BE2C (cell line): ENCODE measurements around the gene RPL23.
A peak's percentile ranks its signal among the peaks of the same experiment; 100 is the strongest.

Source experiments
- DNase-seq: peaks from one replicate; pipeline ENCODE4 v3.0.0-alpha.2; 2020
- H3K27me3 ChIP-seq: fragments of 250-450 bp; sonication (Bioruptor Pico); 2 replicates; pipeline ENCODE4 v1.5.1; 2020; ENCODE audit warnings: mild to moderate bottlenecking
- H3K36me3 ChIP-seq: fragments of 250-450 bp; sonication (Bioruptor Pico); 2 replicates; pipeline ENCODE4 v1.5.1; 2020; ENCODE audit warnings: mild to moderate bottlenecking
- H3K4me1 ChIP-seq: fragments of 250-450 bp; sonication (Bioruptor Pico); 2 replicates; pipeline ENCODE4 v1.5.1; 2020
- H3K4me3 ChIP-seq: 2 replicates; pipeline ENCODE4 v1.5.1; 2011; ENCODE audit warnings: low read depth, low read length
- H3K9me3 ChIP-seq: fragments of 250-450 bp; sonication (Bioruptor Pico); 2 replicates; pipeline ENCODE4 v1.5.1; 2020
- TF ChIP-seq, protein P1 (sequence below): IDR thresholded peaks from 2 replicates; pipeline ENCODE4 v1.5.1; 2012; ENCODE audit warnings: mild to moderate bottlenecking, low read depth, low read length

The RPL23 gene

DNA sequence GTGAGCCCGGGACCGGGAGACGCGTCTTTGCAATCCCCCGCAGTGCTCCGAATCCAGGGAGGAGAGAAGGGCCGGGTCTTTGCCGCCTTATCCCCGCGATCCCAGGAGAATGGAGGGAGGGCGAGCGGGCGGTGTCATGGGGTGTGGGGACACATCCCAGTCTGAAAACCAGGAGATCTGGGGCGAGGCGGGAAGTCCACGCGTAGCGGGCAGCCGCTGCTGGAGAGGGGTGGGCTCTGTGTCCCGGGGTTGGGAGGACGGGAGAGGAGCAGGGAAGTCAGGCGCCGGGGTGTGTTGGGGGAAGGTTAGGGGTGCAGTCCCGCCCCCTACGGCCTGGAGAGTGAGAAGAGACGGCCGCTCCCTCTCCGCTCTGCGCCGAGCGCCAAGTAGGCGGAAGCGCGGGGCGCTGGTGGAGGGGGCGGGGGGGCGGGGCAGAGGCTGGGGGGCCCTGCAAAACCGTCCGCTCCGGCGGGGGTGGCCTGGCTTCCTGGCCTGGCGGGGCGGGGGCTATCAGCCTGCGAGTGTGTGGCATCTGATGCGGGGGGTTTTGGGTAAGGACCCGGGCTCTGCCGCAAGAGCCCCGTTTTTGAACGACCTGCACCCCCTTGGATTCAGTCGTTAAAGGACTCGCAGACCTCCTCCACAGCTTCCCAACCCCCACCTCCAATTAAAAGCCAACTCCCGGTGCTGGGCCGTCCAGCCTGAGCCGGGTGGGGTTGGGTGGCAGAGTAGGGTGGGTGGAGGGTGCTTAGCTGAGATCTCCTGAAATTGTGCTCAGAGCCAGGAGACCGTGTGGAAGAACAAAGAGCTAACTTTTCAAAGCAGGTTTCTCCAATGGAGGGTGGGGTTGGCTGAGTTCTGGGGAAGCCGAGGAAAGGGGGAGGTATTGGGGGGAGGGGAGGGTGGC is 17.0 kb upstream of the RPL23 start:
- peak; percentile 52 for DNase-seq
- no peaks in the 10 kb centered on the region for H3K9me3 ChIP-seq
- peaks cover 9% of the 10 kb centered on the region; the same call in 1 of the 2 replicates for H3K4me1 ChIP-seq

DNA sequence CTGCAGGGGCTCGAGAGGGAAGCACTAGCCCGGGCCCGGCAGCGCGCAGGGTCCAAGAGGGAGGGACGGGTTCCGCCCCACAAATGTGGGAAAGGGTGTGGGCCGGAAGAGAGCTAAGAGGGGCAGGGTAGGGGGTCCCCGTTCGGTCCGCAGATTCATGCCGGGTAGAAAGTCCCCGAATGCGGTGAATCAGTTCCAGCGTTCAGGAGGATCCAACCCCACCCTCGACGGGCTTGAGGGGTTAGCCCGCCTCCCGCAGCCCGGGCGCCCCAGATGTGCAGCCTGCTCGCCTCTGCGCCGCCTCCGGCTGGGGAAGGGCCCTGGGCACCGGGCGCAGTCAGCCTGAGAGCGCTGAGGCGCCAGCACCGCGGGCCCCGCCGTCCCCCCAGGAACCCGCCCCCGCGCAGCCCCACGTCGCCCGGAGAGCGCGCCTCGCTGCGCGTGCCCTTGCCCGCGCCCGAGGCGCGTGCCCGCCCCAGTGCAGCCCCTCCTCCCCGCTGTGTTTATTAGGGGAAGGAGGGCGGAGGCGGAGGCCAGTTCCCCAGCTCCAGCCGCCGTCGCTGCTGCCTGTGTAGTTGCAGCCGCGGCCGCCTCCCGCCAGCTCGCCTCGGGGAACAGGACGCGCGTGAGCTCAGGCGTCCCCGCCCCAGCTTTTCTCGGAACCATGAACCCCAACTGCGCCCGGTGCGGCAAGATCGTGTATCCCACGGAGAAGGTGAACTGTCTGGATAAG is 16.2 kb upstream of the RPL23 start, which contains the start of gene LASP1:
Gene LASP1, plus strand, starts transcription at position 533 of the 733 bp plus-strand sequence. Its CDS starts 132 bp downstream, at position 665.
- peak; percentile 91 for DNase-seq
- H3K4me1 ChIP-seq: peaks cover 7% of the 10 kb centered on the region; the same call in 1 of the 2 replicates
- TF ChIP-seq, protein P1, sequence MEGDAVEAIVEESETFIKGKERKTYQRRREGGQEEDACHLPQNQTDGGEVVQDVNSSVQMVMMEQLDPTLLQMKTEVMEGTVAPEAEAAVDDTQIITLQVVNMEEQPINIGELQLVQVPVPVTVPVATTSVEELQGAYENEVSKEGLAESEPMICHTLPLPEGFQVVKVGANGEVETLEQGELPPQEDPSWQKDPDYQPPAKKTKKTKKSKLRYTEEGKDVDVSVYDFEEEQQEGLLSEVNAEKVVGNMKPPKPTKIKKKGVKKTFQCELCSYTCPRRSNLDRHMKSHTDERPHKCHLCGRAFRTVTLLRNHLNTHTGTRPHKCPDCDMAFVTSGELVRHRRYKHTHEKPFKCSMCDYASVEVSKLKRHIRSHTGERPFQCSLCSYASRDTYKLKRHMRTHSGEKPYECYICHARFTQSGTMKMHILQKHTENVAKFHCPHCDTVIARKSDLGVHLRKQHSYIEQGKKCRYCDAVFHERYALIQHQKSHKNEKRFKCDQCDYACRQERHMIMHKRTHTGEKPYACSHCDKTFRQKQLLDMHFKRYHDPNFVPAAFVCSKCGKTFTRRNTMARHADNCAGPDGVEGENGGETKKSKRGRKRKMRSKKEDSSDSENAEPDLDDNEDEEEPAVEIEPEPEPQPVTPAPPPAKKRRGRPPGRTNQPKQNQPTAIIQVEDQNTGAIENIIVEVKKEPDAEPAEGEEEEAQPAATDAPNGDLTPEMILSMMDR: no peak

More for the DNA sequence above, 17.0 kb upstream of the RPL23 start:
- Histone ChIP-seq H3K36me3 (0 out of 2 replicates have a peak, but pooled peaks cover 3% of the 10 kb centered on the region), H3K27me3 (no peaks in the 10 kb centered on the region), H3K4me3 (peak overlapping the region; percentile 96)
- TF ChIP-seq, protein P1: no peak

DNA sequence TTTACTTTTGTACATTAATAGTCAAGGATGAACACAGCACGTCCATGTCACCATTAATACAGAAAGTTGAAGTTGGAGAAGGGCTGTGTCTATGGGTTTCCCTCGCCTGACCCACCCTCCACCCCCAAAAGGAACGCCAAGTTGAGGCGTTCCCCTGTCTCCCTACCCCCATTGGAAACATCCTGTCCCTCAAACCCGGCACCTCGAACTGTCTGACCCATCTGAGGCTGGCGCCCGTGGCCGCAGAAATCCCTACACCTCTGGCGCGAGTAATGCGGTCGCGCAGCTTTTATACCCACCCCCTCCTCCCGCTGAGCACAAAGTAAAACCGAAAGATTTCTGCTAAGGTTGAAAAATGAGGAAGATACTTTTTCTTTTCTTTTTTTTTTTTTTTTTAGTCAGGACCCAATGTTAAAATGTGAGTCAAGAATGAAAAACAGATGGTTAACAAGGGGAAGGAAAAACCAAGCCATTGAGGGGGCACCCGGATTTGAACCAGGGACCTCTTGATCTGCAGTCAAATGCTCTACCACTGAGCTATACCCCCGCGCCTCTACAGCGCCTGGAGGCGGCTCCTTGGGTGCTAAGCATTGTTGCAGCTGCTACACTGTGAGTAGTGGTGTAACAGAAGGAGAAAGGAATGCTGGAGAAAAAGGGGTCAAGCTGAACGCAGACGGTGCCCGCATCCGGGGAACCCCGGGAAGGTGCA is 15.4 kb upstream of the RPL23 start:
- Histone ChIP-seq H3K9me3 (no peaks in the 10 kb centered on the region), H3K36me3 (0 out of 2 replicates have a peak, but pooled peaks cover 3% of the 10 kb centered on the region), H3K27me3 (no peaks in the 10 kb centered on the region), H3K4me1 (peaks cover 7% of the 10 kb centered on the region; the same call in 1 of the 2 replicates), H3K4me3 (peak overlapping the region; percentile 96)
- TF ChIP-seq, protein P1: peak; percentile 17; the same call in 1 of the 2 replicates
- peak; percentile 85 for DNase-seq

More for the DNA sequence above, 16.2 kb upstream of the RPL23 start, which contains the start of gene LASP1:
- Histone ChIP-seq H3K27me3 (no peaks in the 10 kb centered on the region), H3K4me3 (peak within 1 kb of the TSS; percentile 96), H3K36me3 (0 out of 2 replicates have a peak, but pooled peaks cover 3% of the 10 kb centered on the region), H3K9me3 (no peaks in the 10 kb centered on the region)

DNA sequence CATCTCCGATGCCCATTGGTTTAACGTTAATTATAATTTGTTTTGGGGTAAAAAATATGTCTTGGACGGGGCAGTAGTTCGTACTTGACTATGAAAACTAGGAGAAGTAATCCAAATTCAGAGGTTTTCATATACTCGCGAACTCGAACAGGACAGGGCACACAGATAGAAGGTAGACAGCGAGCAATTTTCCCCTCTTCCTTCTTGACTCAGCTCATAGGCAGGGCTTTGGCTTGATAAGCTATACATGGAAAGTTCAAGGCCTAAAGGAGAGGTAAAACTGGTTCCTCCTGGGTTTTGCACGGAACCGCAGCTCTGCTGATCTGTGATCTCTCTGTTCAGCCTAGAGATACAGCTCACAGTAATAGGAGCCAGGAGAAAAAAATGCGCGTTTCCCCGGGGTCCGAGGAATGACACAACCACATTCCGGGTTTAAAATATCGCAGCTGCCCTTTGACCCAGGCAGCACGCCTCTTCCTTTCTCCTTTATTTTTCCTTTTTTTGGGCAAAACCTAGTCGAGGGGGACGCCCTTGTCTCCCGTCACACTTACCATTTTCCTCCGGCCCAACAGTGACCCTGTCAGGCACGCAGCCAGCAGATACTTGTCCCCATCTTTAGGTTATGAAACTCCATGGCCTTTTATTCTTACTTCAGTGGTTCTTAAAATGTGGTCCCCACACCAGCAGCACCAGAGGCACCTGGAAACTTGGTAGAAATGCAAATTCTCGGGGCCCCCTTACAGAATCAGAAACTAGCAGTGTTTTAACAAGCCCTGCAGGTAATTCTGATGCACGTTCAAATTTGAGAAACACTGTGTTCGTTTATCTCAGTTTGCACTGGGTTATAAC is 14.7 kb upstream of the RPL23 start:
- DNase-seq: no peak
- Histone ChIP-seq H3K27me3 (no peaks in the 10 kb centered on the region), H3K36me3 (0 out of 2 replicates have a peak, but pooled peaks cover 3% of the 10 kb centered on the region), H3K9me3 (no peaks in the 10 kb centered on the region), H3K4me3 (peak overlapping the region; percentile 96), H3K4me1 (peaks cover 7% of the 10 kb centered on the region; the same call in 1 of the 2 replicates)
- TF ChIP-seq, protein P1: no peak
